IMR-90 (cell line): Measurements from ENCODE around the gene SLC37A3.

Experiments
- CEBPB ChIP-seq: IDR thresholded peaks from 2 replicates; pipeline ENCODE4 v1.6.1; 2012; ENCODE audit warnings: low read depth, low read length, improper control_type of control experiment
- FOS ChIP-seq: fragments of 150-350 bp; IDR thresholded peaks from 2 replicates; pipeline ENCODE4 v1.6.1; 2016; ENCODE audit warnings: low read depth, low read length
- MAZ ChIP-seq: IDR thresholded peaks from 2 replicates; pipeline ENCODE4 v1.6.1; 2012; ENCODE audit warnings: low read depth, mild to moderate bottlenecking, low read length, improper control_type of control experiment, moderate library complexity, borderline replicate concordance
- POLR2A ChIP-seq: IDR thresholded peaks from 2 replicates; pipeline ENCODE4 v1.6.1; 2012; ENCODE audit warnings: mild to moderate bottlenecking, low read depth, low read length
- SMC3 ChIP-seq: fragments of 150-350 bp; IDR thresholded peaks from 2 replicates; pipeline ENCODE4 v1.6.1; 2016; ENCODE audit warnings: low read depth, mild to moderate bottlenecking, antibody characterized with exemption, low read length, moderate library complexity
- TF ChIP-seq, protein P1 (sequence below): conservative IDR thresholded peaks from 2 replicates; pipeline ENCODE4 v1.5.1; 2012; ENCODE audit warnings: mild to moderate bottlenecking, low read depth, low read length, improper control_type of control experiment
- TF ChIP-seq, protein P2 (sequence below): fragments of 150-350 bp; IDR thresholded peaks from 2 replicates; pipeline ENCODE4 v1.6.1; 2017; ENCODE audit warnings: mild to moderate bottlenecking, antibody characterized with exemption, low read length, low read depth
- TF ChIP-seq, protein P3 (sequence below): fragments of 150-350 bp; IDR thresholded peaks from 2 replicates; pipeline ENCODE4 v1.6.1; 2016; ENCODE audit warnings: low read depth, mild to moderate bottlenecking, low read length, moderate library complexity, borderline replicate concordance

DNA sequence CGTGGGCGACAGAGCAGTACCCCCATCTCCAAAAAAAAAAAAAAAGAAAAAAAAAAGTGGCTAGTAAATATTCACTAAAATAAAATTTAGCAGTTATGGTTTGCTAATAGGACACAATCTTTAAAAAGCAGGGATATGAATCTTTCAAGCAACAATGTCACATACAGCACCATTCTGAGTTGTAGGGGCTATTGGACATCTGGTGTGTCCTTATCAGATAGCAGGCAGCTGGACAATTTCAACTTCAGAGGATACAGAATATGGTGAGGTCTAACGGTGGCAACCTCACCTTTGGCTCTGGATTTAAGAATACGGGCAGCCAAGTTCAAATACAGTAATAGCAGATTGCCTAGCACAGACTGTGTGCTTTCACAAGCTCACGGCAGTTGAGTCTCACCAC lies 51.1 kb downstream of the SLC37A3 start:
- TF ChIP-seq SMC3 (no peak), POLR2A (no peak), FOS (no peak), CEBPB (no peak), MAZ (no peak)
- TF ChIP-seq, protein P1, sequence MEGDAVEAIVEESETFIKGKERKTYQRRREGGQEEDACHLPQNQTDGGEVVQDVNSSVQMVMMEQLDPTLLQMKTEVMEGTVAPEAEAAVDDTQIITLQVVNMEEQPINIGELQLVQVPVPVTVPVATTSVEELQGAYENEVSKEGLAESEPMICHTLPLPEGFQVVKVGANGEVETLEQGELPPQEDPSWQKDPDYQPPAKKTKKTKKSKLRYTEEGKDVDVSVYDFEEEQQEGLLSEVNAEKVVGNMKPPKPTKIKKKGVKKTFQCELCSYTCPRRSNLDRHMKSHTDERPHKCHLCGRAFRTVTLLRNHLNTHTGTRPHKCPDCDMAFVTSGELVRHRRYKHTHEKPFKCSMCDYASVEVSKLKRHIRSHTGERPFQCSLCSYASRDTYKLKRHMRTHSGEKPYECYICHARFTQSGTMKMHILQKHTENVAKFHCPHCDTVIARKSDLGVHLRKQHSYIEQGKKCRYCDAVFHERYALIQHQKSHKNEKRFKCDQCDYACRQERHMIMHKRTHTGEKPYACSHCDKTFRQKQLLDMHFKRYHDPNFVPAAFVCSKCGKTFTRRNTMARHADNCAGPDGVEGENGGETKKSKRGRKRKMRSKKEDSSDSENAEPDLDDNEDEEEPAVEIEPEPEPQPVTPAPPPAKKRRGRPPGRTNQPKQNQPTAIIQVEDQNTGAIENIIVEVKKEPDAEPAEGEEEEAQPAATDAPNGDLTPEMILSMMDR = no peak
- TF ChIP-seq, protein P2, sequence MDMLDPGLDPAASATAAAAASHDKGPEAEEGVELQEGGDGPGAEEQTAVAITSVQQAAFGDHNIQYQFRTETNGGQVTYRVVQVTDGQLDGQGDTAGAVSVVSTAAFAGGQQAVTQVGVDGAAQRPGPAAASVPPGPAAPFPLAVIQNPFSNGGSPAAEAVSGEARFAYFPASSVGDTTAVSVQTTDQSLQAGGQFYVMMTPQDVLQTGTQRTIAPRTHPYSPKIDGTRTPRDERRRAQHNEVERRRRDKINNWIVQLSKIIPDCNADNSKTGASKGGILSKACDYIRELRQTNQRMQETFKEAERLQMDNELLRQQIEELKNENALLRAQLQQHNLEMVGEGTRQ = no peak
- TF ChIP-seq, protein P3, sequence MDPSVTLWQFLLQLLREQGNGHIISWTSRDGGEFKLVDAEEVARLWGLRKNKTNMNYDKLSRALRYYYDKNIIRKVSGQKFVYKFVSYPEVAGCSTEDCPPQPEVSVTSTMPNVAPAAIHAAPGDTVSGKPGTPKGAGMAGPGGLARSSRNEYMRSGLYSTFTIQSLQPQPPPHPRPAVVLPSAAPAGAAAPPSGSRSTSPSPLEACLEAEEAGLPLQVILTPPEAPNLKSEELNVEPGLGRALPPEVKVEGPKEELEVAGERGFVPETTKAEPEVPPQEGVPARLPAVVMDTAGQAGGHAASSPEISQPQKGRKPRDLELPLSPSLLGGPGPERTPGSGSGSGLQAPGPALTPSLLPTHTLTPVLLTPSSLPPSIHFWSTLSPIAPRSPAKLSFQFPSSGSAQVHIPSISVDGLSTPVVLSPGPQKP = no peak
